ENCODE data around the gene AKR1B1. TPM values are rescaled to one million over a fixed set of nuclear protein-coding genes. Genes with fewer than 3 reads are reported as not detected.

Gene AKR1B1
- total and polyA plus RNA-seq, 2 of the 13 experiments (the other 11 are each of a cell fraction or from before 2014, with no cell fraction given): 89.9 to 133 TPM

GRCh38 chr7:134459981-134460380 lies 1.1 kb upstream of the AKR1B1 start:
- no TSS peak for BruUV-seq (replicated peaks)
- no peak for FAIRE-seq
- Histone ChIP-seq H3K4me3 (replicated peaks in 1 of 3; ENCODE audit: insufficient read depth in 1 of 3, low read depth in 2 of 3, low read length in 3 of 3) (no peak overlapping the region), H3K4me1 (ENCODE audit: insufficient read depth, low read length) (peaks cover 25% of the 10 kb centered on the region), H3K27me3 (ENCODE audit: control insufficient read depth in 1 of 2, insufficient read depth in 2 of 2, low read length in 2 of 2) (no peaks in the 10 kb centered on the region), H2AFZ (ENCODE audit: low read length) (peak overlapping the region; percentile 34), H3K27ac (ENCODE audit: extremely low read length, insufficient read depth, low read length) (no peak overlapping the region), H3K79me2 (ENCODE audit: insufficient read depth, low read length) (peaks cover 10% of the 10 kb centered on the region), H3K36me3 (replicated peaks in 1 of 2; ENCODE audit: control insufficient read depth in 1 of 2, insufficient read depth in 2 of 2, low read length in 2 of 2) (peaks cover 0 to 3% of the 10 kb centered on the region in 2 experiments; a peak in 2 of 5 replicates), H3K9ac (ENCODE audit: insufficient read depth, low read depth, low read length) (no peak overlapping the region), H4K20me1 (ENCODE audit: insufficient read depth, low read length) (no peaks in the 10 kb centered on the region), H3K4me2 (ENCODE audit: low read depth, low read length) (peak overlapping the region; percentile 72; the same call in 1 of the 2 replicates), H3K9me3 (ENCODE audit: low read length) (peaks cover 4% of the 10 kb centered on the region; the same call in 1 of the 2 replicates)
- in situ Hi-C loops (cut with HindIII; ENCODE audit: extremely low pct_ligation_motif_present, low pct_unique_long_range_greater_than_20kb): no loop called here
- POLR2A ChIA-PET: no interaction called here
- WGBS (ENCODE audit: low lambda C conversion rate): 44% methylated on average over 2 of the region's 2 CpGs
- CTCF ChIA-PET (ENCODE audit: low intra/inter-chr PET ratio, low total read pairs): no interaction called here
- intact Hi-C loops (cut with micrococcal nuclease; ENCODE audit: unreplicated experiment): loop anchor here (1.0 kb wide), 1 partner anchor 28 kb away; no protein-coding TSS in a partner anchor
- DNase-seq (ENCODE audit: low spot score): no peak
- TF ChIP-seq TEF (CRISPR knock-in tag; IDR thresholded peaks at IDR 0.05) (no peak), ZBTB7A (CRISPR knock-in tag; IDR thresholded peaks at IDR 0.05) (no peak), ZNF567 (CRISPR knock-in tag; IDR thresholded peaks at IDR 0.05; ENCODE audit: borderline replicate concordance) (no peak), TIGD3 (CRISPR knock-in tag; IDR thresholded peaks at IDR 0.05; ENCODE audit: borderline replicate concordance) (no peak)
- ATAC-seq: no peak

GRCh38 chr7:134458341-134458805 lies 527 bp downstream of the AKR1B1 start:
- Histone ChIP-seq H3K27ac (ENCODE audit: extremely low read length, insufficient read depth, low read length) (peak overlapping the region; percentile 49), H3K4me1 (ENCODE audit: insufficient read depth, low read length) (peaks cover 36% of the 10 kb centered on the region), H3K4me3 (replicated peaks in 1 of 3; ENCODE audit: insufficient read depth in 1 of 3, low read depth in 2 of 3, low read length in 3 of 3) (peak overlapping the region; percentile 78 to 89 (median 80)), H3K4me2 (ENCODE audit: low read depth, low read length) (peak overlapping the region; percentile 72), H4K20me1 (ENCODE audit: insufficient read depth, low read length) (no peaks in the 10 kb centered on the region), H2AFZ (ENCODE audit: low read length) (peak overlapping the region; percentile 2), H3K79me2 (ENCODE audit: insufficient read depth, low read length) (peaks cover 19% of the 10 kb centered on the region), H3K27me3 (ENCODE audit: control insufficient read depth in 1 of 2, insufficient read depth in 2 of 2, low read length in 2 of 2) (no peaks in the 10 kb centered on the region), H3K36me3 (replicated peaks in 1 of 2; ENCODE audit: control insufficient read depth in 1 of 2, insufficient read depth in 2 of 2, low read length in 2 of 2) (peaks cover 0 to 3% of the 10 kb centered on the region in 2 experiments; a peak in 2 of 5 replicates), H3K9ac (ENCODE audit: insufficient read depth, low read depth, low read length) (peak overlapping the region; percentile 71), H3K9me3 (ENCODE audit: low read length) (no peaks in the 10 kb centered on the region)
- in situ Hi-C loops (cut with HindIII; ENCODE audit: extremely low pct_ligation_motif_present, low pct_unique_long_range_greater_than_20kb): no loop called here
- peak; percentile 49 for DNase-seq (ENCODE audit: low spot score)
- WGBS (ENCODE audit: low lambda C conversion rate): 10% methylated on average over 4 of the region's 37 CpGs
- peak; percentile 87 for ATAC-seq
- CTCF ChIA-PET (ENCODE audit: low intra/inter-chr PET ratio, low total read pairs): no interaction called here
- intact Hi-C loops (cut with micrococcal nuclease; ENCODE audit: unreplicated experiment): no loop called here
- no peak for FAIRE-seq
- POLR2A ChIA-PET: interaction anchor here (1.1 to 2.0 kb wide), 2 partner anchors 22 to 26 kb away, joined by 3 to 8 read pairs; no protein-coding TSS in a partner anchor
- no TSS peak for BruUV-seq (replicated peaks)
- TF ChIP-seq ZNF709 (CRISPR knock-in tag; IDR thresholded peaks at IDR 0.05): peak; percentile 55; the same call in 1 of the 2 replicates
- TF ChIP-seq ZBTB14 (CRISPR knock-in tag; IDR thresholded peaks at IDR 0.05): 0 out of 2 replicates have a peak, but pooled peaks have one; percentile 30
- no peak for TF ChIP-seq ZFY (CRISPR knock-in tag; IDR thresholded peaks at IDR 0.05)
- no peak for TF ChIP-seq ONECUT2 (CRISPR knock-in tag; IDR thresholded peaks at IDR 0.05)
- peak; percentile 64; the same call in 1 of the 2 replicates for TF ChIP-seq MTERF4 (CRISPR knock-in tag; IDR thresholded peaks at IDR 0.05)
- peak; percentile 80; the same call in 1 of the 2 replicates for TF ChIP-seq ZBTB7B (CRISPR knock-in tag; IDR thresholded peaks at IDR 0.05)
- TF ChIP-seq ZNF432 (CRISPR knock-in tag; IDR thresholded peaks at IDR 0.05; ENCODE audit: borderline replicate concordance): no peak
- 0 out of 2 replicates have a peak, but pooled peaks have one; percentile 10 for TF ChIP-seq HNF1B (CRISPR knock-in tag; IDR thresholded peaks at IDR 0.05)

Data from HepG2 (cell line).